GM19239 (cell line): Measurements from ENCODE around the gene CCDC78.

ENCODE experiments used
- DNase-seq: peaks from one replicate; pipeline ENCODE4 v3.0.0; 2011; ENCODE audit warnings: low spot score; ENCODE audit not compliant: insufficient read length
- FAIRE-seq: peaks from 2 replicates; lab custom pipeline; 2011; peaks lifted over from hg19 to GRCh38; lab: Jason Lieb, UNC

The CCDC78 gene

DNA sequence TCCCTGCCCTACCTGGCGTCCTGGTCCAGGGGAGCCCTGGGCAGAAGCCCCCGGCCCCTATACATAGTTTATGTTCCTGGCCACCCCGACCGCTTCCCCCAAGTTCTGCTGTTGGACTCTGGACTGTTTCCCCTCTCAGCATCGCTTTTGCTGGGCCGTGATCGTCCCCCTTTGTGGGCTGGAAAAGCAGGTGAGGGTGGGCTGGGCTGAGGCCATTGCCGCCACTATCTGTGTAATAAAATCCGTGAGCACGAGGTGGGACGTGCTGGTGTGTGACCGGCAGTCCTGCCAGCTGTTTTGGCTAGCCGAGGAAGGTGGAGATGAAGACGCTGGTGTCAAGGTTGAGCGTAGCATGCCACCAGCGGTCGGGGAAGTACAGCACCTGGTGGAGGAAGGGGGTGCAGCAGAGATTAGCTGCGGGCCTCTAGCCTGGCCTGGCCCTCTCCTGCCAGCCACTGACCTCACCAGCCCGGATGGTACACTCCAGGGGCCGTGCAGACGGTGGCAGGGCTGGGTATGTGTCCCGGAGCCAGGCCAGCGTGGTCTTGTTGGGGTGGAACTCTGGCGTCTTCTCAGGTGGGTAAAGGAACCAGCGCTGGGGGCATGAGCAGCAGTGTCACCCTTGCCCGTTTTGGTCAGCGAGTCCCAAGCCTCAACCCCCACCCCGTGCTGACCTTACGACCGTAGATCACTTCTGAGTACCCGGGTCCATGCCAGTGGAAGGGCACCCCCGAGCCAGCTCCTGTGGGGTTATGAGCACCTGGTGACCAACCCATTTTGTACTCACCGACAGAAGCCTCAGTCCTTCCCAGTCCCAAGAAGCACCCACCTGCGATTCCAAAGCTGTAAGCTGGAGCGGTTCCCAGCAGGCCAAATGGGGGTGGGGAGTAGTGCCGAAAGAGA is 43.5 kb downstream of the CCDC78 start:
- FAIRE-seq, result no peak

DNA sequence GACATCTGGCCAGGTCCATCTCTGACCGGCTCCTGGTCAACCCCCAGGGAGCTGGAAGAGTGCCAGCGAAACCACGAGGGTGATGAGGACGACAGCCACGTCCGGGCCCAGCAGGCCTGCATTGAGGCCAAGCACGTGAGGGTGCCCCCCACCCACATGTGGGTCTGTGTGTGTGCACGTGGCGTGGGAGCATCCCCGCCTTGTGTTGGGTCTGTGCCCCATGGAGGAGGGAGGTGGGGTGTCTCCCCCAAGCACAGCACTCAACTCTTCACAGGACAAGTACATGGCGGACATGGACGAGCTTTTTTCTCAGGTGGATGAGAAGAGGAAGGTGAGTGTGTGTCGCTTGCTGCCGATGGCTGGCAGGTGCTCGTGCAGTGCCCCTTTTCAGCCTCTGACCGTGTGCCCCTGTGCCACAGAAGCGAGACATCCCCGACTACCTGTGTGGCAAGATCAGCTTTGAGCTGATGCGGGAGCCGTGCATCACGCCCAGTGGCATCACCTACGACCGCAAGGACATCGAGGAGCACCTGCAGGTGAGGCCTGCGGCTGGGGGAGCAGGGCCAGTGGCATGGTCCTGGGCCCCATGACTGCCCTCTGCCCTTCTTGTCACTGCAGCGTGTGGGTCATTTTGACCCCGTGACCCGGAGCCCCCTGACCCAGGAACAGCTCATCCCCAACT is 44.4 kb downstream of the CCDC78 start:
- no peak for DNase-seq
- no peak for FAIRE-seq

More for the DNA sequence above, 43.5 kb downstream of the CCDC78 start:
- DNase-seq, result no peak

DNA sequence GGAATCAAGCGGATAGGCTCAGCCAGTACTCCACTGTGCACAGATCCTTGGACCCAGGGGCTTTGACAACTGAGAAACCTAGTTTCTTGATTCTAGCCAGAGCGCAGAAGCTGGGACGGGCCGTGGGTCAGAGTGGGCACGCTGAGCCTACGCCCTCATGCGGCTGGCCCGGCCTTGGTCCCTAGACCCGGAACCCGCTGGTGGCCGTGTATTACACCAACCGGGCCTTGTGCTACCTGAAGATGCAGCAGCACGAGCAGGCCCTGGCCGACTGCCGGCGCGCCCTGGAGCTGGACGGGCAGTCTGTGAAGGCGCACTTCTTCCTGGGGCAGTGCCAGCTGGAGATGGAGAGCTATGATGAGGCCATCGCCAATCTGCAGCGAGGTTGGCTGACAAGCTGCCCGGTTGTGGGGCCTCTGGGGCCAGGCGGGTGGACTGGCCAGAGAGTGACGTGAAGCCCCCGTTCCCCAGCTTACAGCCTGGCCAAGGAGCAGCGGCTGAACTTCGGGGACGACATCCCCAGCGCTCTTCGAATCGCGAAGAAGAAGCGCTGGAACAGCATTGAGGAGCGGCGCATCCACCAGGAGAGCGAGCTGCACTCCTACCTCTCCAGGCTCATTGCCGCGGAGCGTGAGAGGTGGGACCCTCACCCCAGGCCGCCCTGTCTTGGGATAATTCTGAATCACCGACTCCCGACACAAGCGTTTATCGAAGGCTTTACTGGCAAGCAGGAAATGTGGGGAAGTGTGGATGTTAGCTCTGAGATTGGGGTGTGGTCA is 45.1 kb downstream of the CCDC78 start:
- DNase-seq, result no peak
- FAIRE-seq, result no peak

- DNase-seq, result no peak
- FAIRE-seq, result no peak
These were observed 45.7 kb downstream of the CCDC78 start for GRCh38 chr16:680625-680945.

GRCh38 chr16:679814-680624 is 46.2 kb downstream of the CCDC78 start, which contains the start of gene STUB1:
Gene STUB1 (plus strand): TSS chr16:680410. CDS start chr16:680526, 116 bp downstream.
- peak; percentile 85 for DNase-seq
- peak; percentile 91 for FAIRE-seq

- no peak for DNase-seq
- peak; percentile 42 for FAIRE-seq
These were observed 47.1 kb downstream of the CCDC78 start for GRCh38 chr16:678858-679813.

- FAIRE-seq (no peak), DNase-seq (no peak)
These were observed 47.9 kb downstream of the CCDC78 start for GRCh38 chr16:678209-678857.

DNA sequence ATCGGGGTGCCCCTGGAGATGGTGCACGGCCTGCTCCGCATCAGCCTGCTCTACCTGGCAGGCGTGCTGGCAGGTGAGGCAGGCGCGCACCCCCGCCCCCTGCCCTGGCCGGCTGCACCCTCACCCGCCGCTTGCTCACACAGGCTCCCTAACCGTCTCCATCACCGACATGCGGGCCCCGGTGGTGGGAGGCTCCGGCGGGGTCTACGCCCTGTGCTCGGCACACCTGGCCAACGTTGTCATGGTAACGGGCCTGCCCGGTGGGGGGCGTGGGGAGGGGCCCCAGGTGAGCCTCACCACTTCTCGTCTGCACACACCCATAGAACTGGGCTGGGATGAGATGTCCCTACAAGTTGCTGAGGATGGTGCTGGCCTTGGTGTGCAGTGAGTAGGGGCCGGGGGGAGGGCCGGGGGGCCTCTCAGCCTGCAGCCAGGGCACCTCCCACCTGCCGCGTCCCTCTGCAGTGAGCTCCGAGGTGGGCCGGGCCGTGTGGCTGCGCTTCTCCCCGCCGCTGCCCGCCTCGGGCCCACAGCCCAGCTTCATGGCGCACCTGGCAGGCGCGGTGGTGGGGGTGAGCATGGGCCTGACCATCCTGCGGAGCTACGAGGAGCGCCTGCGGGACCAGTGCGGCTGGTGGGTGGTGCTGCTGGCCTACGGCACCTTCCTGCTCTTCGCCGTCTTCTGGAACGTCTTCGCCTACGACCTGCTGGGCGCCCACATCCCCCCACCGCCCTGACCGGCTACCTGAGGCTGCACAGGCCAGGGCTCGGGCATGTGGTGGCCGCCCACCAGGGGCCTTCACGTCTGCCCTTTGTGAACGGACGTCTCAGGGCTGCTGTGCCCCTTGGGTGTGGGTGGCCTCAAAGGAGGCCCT is 48.7 kb downstream of the CCDC78 start:
- DNase-seq (no peak), FAIRE-seq (no peak)

DNA sequence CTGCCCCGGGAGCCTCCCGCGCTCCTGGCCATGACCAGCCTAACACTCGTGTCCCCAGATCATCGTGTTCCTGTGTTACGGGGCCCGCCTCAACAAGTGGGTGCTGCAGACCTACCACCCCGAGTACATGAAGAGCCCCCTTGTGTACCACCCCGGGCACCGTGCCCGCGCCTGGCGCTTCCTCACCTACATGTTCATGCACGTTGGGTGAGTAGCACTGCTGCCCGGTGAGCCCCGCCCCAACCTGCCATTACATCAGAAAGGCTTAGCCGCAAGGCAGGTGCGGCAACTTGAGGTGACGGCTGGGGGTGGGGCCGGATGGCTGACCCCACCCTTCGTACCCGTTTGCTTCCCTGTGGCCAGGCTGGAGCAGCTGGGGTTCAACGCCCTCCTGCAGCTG is 49.3 kb downstream of the CCDC78 start:
- no peak for FAIRE-seq
- DNase-seq, result no peak

DNA sequence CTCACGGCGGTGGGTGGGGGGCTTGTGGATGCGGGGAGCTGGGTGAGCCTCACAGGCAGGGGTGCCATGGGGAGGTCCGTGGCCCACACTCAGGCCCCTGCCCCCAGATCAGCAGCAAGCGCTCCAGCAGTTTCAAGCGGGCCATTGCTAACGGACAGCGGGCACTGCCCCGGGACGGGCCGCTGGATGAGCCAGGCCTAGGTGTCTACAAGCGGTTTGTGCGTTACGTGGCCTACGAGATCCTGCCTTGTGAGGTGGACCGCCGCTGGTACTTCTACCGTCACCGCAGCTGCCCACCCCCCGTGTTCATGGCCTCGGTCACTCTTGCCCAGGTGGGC is 49.7 kb downstream of the CCDC78 start:
- no peak for FAIRE-seq
- no peak for DNase-seq

DNA sequence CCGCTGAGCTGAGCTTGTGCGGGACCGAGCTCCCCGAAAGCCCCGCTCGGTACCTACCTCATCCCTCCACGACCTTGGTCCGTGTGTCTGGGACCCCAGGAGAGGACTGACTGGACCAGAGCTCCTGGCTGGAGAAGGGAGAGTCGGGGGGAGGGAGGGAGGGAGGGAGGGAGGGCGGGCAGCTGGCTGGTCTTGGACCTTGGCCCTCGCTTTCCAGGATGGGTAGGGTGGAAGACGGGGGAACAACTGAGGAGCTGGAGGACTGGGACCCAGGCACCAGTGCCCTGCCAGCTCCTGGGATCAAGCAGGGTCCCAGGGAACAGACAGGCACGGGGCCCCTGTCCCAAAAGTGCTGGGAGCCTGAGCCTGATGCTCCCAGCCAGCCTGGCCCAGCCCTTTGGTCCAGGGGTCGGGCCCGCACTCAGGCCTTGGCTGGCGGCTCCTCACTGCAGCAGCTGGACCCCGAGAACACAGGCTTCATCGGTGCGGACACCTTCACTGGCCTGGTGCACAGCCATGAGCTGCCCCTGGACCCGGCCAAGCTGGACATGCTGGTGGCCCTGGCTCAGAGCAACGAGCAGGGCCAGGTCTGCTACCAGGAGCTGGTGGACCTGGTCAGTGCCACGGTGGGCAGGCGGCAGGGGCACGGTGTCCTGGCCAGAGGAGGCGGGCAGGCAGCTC is 50.2 kb downstream of the CCDC78 start:
- FAIRE-seq, result no peak
- DNase-seq, result no peak

DNA sequence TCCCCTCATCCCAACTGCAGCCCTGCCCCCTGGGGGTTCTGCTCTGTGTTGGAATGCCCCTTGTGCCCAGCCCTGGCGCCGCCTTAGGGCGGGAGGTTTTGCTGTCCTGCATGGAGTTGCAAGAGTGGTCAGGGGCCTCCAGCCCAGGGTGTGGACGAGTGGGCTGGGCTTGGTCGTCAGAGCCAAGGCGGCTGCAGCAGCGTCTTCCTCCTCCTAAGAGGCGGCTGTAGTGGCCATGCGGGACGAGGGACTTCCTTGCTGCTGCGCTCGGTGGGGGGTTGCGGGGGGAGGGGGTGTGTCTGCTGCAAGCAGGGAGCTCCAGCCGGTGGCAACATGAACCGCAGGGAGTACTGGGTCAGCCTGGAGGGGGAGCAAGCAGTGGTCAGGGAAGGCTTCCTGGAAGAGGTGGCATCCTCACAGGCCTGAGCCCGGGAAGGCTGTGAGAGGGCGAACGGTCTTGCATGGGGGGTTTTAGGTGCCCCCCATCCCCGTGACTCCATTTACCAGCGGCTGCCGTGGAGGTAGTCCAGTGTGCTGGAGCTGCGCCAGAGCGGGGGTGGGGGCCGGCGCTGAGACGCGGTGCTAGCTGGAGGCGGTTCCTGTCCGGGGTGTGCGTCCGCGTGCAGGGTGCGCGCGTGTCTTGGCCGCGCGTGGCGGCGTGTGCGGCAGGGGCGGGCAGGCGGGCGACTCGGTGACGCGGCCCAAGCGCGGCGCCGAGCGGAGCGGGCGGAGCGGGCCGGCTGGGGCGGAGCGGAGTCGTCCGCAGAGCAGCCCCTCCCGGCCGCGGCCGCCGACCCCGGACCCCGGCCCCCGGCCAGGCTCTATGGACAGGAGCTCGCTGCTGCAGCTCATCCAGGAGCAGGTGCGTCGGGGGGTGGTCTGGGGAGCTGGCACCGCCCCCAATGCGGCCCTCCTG is 51.0 kb downstream of the CCDC78 start, which contains the start of gene RHBDL1:
RHBDL1 (plus strand) TSS at position 704 of the 916 bp plus-strand sequence; CDS start at position 824, 120 bp downstream.
- DNase-seq (no peak), FAIRE-seq (no peak)

DNA sequence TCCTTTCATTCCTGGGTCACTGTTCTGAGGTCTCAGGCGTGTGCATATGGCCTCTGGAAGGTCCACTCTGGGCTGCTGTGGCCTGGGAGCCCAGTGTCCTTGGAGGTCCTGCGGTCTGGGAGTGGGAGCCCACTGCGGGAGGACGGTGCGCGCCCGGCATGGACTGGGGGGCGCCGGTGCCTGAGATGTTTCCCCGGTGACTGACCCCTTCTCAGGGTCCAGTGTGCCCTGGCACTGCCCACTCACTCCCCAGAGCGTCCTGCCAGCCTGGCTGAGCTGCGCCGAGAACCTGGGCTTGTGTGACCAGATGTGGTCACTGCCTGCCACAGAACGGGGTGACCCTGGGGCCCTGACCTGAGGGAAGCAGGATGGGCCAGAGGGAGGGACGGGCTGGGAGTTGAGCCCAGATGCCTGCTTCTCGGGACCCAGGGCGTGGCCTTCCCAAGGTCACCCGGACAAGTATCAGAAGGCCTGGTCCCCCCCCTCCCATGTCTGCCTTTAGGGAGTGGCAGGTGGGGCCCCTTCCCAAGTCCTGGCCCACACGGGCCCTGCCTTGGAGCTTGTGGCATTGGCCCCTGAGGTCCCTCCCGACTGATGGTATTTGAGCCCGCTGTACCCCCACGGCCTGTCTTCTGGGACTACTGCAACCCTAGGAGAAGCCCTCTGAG is 51.9 kb downstream of the CCDC78 start:
- DNase-seq, result no peak

GRCh38 chr16:673399-673991 is 52.7 kb downstream of the CCDC78 start:
- DNase-seq, result no peak
- FAIRE-seq, result no peak

More for the DNA sequence above, 51.9 kb downstream of the CCDC78 start:
- FAIRE-seq, result no peak

DNA sequence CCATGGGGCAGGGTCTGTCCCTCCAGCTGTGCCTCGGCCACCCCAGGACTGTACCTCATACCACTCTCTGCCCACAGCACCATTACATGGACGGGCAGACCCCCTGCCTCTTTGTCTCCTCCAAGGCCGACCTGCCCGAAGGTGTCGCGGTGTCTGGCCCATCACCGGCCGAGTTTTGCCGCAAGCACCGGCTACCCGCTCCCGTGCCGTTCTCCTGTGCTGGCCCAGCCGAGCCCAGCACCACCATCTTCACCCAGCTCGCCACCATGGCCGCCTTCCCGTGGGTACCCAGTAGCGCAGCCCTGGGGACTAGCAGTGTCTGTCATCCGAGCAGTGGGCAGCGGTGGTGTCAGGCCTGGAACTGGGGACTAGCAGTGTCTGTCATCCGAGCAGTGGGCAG is 53.4 kb downstream of the CCDC78 start:
- no peak for FAIRE-seq
- DNase-seq, result no peak
